ENCODE data around the gene TBXA2R. TPM values are rescaled to one million over a fixed set of nuclear protein-coding genes. Genes with fewer than 3 reads are reported as not detected.

TBXA2R gene
- total and polyA plus RNA-seq, 4 experiments from 2014 or later = 0.35 to 1.1 (median 0.67) TPM

DNA sequence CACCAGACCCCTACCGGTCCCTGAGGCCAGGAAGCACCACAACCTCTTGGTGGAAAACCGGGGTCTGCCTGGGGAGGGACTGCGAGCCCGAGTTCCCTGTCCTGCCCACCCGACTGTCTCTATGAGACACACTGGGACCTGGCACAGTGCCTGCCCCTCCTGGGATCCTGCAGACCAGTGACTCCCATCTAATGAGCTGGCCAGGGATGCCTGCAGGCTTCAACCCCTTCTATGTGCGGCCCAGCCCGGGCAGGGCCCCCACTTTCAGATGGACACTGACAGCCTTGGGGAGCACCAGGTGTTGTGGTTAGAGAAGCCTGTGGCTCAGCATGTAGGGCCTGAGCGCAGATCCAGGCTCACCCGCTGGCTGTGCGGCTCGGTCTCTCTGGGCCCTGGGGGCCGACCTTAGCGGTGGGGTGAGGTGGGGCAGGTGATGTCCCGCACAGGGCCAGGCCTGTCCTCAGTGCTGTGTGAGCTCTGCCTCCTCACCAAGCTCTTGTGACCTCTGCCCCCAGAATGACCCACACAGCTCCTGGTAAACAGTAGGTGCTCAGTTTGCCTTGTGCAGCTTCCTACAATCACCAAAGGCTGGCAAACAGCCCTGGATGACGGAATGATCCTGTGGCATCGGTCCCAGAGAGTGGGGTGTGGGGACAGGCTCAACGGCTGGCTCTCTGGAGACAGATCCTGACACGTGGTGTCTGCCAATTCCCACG is 37.8 kb upstream of the TBXA2R start:
- peaks cover 10% of the 10 kb centered on the region in 2 donors for H3K36me3 Mint-ChIP-seq

GRCh38 chr19:3643674-3644313 is 37.1 kb upstream of the TBXA2R start:
- ChIA-PET POLR2A (ENCODE audit: partially characterized antibody) (no interaction called here), CTCF (ENCODE audit: partially characterized antibody) (no interaction called here)
- DNase-seq = no peak
- no peaks in the 10 kb centered on the region for H3K4me1 Mint-ChIP-seq
- H3K27me3 Mint-ChIP-seq = no peaks in the 10 kb centered on the region
- no peaks in the 10 kb centered on the region for H3K9me3 Mint-ChIP-seq
- H3K4me3 ChIP-seq (ENCODE audit: low read length in 2 of 2) = no peak overlapping the region
- intact Hi-C loops (cut with micrococcal nuclease) = no loop called here
- H3K27me3 ChIP-seq (ENCODE audit: insufficient read depth, low read length) = no peaks in the 10 kb centered on the region
- H3K27ac ChIP-seq (ENCODE audit: low read depth, low read length) = no peak overlapping the region
- no peak overlapping the region for H3K4me3 Mint-ChIP-seq
- no peaks in the 10 kb centered on the region for H3K36me3 ChIP-seq (ENCODE audit: insufficient read depth, low read length)
- H3K9me3 ChIP-seq (ENCODE audit: control insufficient read depth in 1 of 2, low read length in 2 of 2) = no peaks in the 10 kb centered on the region
- H3K36me3 Mint-ChIP-seq = peaks cover 12 to 13% of the 10 kb centered on the region in 2 donors
- no peaks in the 10 kb centered on the region for H3K4me1 ChIP-seq (ENCODE audit: insufficient read depth, low read length)
- H3K27ac Mint-ChIP-seq = no peak overlapping the region

More for the DNA sequence above, 37.8 kb upstream of the TBXA2R start:
- Histone ChIP-seq H3K9me3 (ENCODE audit: control insufficient read depth in 1 of 2, low read length in 2 of 2) (no peaks in the 10 kb centered on the region), H3K4me1 (ENCODE audit: insufficient read depth, low read length) (no peaks in the 10 kb centered on the region), H3K27ac (ENCODE audit: low read depth, low read length) (no peak overlapping the region), H3K4me3 (ENCODE audit: low read length in 2 of 2) (no peak overlapping the region), H3K36me3 (ENCODE audit: insufficient read depth, low read length) (no peaks in the 10 kb centered on the region), H3K27me3 (ENCODE audit: insufficient read depth, low read length) (no peaks in the 10 kb centered on the region)
- H3K4me3 Mint-ChIP-seq = no peak overlapping the region
- POLR2A ChIA-PET (ENCODE audit: partially characterized antibody) = no interaction called here
- intact Hi-C loops (cut with micrococcal nuclease) = no loop called here
- CTCF ChIA-PET (ENCODE audit: partially characterized antibody) = no interaction called here
- no peaks in the 10 kb centered on the region for H3K9me3 Mint-ChIP-seq
- H3K27me3 Mint-ChIP-seq = no peaks in the 10 kb centered on the region
- no peak overlapping the region for H3K27ac Mint-ChIP-seq
- DNase-seq = no peak
- H3K4me1 Mint-ChIP-seq = no peaks in the 10 kb centered on the region

DNA sequence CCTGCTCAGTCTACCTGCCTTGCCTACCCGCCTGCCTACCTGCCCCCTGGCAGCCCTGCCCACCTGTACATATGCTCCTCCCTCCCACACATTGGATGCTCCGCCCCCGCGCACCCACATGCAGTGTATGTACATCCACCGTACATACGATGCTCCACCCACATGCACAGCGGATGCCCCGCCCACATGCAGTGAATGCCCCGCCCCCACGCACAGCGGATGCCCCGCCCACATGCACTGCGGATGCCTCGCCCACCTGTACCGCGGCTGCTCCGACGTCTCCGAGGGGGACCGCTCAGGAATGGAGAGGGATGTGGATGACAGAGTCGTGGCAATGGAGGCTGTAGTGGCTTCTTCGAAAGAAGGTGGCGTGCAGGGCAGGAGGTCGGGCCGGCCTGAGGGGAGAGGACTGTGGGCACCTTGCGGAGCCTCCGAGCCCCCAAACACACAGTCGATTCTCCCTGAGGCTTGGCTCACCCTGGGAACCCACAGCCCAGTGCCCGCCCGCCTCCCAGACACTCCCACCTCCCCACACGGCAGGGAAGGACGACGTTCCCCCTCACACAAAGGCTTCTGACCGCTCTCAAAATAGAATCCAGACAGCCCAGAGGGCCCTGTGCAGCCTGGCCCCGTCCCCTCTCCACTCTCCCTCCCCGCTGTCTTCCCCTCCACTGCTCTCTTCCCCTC is 36.5 kb upstream of the TBXA2R start:
- H3K4me3 ChIP-seq (ENCODE audit: low read length in 2 of 2) = no peak overlapping the region
- no peaks in the 10 kb centered on the region for H3K4me1 ChIP-seq (ENCODE audit: insufficient read depth, low read length)
- Mint-ChIP-seq H3K27me3 (no peaks in the 10 kb centered on the region), H3K4me1 (no peaks in the 10 kb centered on the region), H3K9me3 (no peaks in the 10 kb centered on the region), H3K4me3 (no peak overlapping the region), H3K36me3 (peaks cover 15% of the 10 kb centered on the region in 2 donors), H3K27ac (no peak overlapping the region)
- no peaks in the 10 kb centered on the region for H3K27me3 ChIP-seq (ENCODE audit: insufficient read depth, low read length)
- DNase-seq = no peak
- H3K36me3 ChIP-seq (ENCODE audit: insufficient read depth, low read length) = no peaks in the 10 kb centered on the region
- ChIA-PET CTCF (ENCODE audit: partially characterized antibody) (no interaction called here), POLR2A (ENCODE audit: partially characterized antibody) (no interaction called here)
- H3K9me3 ChIP-seq (ENCODE audit: control insufficient read depth in 1 of 2, low read length in 2 of 2) = no peaks in the 10 kb centered on the region
- intact Hi-C loops (cut with micrococcal nuclease) = no loop called here
- H3K27ac ChIP-seq (ENCODE audit: low read depth, low read length) = no peak overlapping the region

- H3K27ac Mint-ChIP-seq = no peak overlapping the region
- Histone ChIP-seq H3K36me3 (ENCODE audit: insufficient read depth, low read length) (no peaks in the 10 kb centered on the region), H3K27me3 (ENCODE audit: insufficient read depth, low read length) (no peaks in the 10 kb centered on the region), H3K9me3 (ENCODE audit: control insufficient read depth in 1 of 2, low read length in 2 of 2) (no peaks in the 10 kb centered on the region), H3K4me3 (ENCODE audit: low read length in 2 of 2) (no peak overlapping the region), H3K4me1 (ENCODE audit: insufficient read depth, low read length) (no peaks in the 10 kb centered on the region), H3K27ac (ENCODE audit: low read depth, low read length) (no peak overlapping the region)
- intact Hi-C loops (cut with micrococcal nuclease) = no loop called here
- no peaks in the 10 kb centered on the region for H3K4me1 Mint-ChIP-seq
- H3K27me3 Mint-ChIP-seq = no peaks in the 10 kb centered on the region
- DNase-seq = no peak
- H3K36me3 Mint-ChIP-seq = peaks cover 15% of the 10 kb centered on the region in 2 donors
- H3K9me3 Mint-ChIP-seq = no peaks in the 10 kb centered on the region
- ChIA-PET POLR2A (ENCODE audit: partially characterized antibody) (no interaction called here), CTCF (ENCODE audit: partially characterized antibody) (no interaction called here)
- no peak overlapping the region for H3K4me3 Mint-ChIP-seq
Measured at GRCh38 chr19:3642296-3642695, 35.6 kb upstream of the TBXA2R start.

DNA sequence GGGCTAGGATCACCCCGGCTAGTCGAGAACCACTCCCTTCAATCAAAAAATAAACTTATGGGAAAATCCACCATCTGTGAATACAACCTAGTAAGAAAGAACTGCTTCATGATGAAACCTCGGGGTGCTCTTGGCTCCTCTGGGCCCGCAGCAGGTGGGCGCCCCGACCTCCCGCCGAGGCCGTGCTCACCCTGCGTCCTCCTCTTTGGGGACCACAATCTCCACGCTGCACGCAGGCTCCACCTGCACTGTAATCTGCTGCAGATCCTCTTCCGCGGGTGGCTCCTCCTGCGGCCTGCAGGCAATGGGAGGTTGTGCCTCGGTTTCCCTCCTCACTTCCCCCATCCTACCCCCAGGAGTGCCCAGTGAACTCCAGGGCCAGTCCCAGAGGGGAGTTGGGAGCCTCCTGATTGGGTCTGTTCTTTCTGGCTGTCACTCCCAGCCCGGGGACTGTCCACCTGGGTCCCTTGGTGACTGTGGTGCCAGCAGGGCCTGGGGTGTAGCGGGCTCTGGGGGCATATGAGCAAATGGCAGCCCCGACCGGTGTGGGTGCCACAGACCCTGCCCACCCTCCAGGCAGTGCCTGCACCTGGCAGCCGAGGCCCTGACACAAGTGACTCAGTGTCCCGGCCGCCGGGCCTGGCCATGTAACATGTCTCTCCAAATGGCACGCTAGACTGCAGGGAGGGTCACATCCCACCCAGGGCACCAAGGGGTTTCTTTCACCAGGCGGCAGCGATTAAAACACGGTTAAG is 35.0 kb upstream of the TBXA2R start:
- no peak overlapping the region for H3K27ac Mint-ChIP-seq
- Histone ChIP-seq H3K4me3 (ENCODE audit: low read length in 2 of 2) (no peak overlapping the region), H3K4me1 (ENCODE audit: insufficient read depth, low read length) (no peaks in the 10 kb centered on the region), H3K36me3 (ENCODE audit: insufficient read depth, low read length) (no peaks in the 10 kb centered on the region), H3K9me3 (ENCODE audit: control insufficient read depth in 1 of 2, low read length in 2 of 2) (no peaks in the 10 kb centered on the region), H3K27ac (ENCODE audit: low read depth, low read length) (no peak overlapping the region), H3K27me3 (ENCODE audit: insufficient read depth, low read length) (no peaks in the 10 kb centered on the region)
- H3K36me3 Mint-ChIP-seq = peaks cover 15 to 16% of the 10 kb centered on the region in 2 donors
- CTCF ChIA-PET (ENCODE audit: partially characterized antibody) = no interaction called here
- H3K4me1 Mint-ChIP-seq = no peaks in the 10 kb centered on the region
- H3K4me3 Mint-ChIP-seq = no peak overlapping the region
- H3K27me3 Mint-ChIP-seq = no peaks in the 10 kb centered on the region
- intact Hi-C loops (cut with micrococcal nuclease) = no loop called here
- no peak for DNase-seq
- POLR2A ChIA-PET (ENCODE audit: partially characterized antibody) = no interaction called here
- H3K9me3 Mint-ChIP-seq = no peaks in the 10 kb centered on the region

- intact Hi-C loops (cut with micrococcal nuclease) = no loop called here
- CTCF ChIA-PET (ENCODE audit: partially characterized antibody) = no interaction called here
Measured at GRCh38 chr19:3639479-3639878, 32.8 kb upstream of the TBXA2R start.

More at GRCh38 chr19:3639479-3639878, 32.8 kb upstream of the TBXA2R start:
- peaks cover 14 to 19% of the 10 kb centered on the region in 2 donors for H3K36me3 Mint-ChIP-seq
- Histone ChIP-seq H3K4me3 (ENCODE audit: low read length in 2 of 2) (no peak overlapping the region), H3K27ac (ENCODE audit: low read depth, low read length) (no peak overlapping the region), H3K27me3 (ENCODE audit: insufficient read depth, low read length) (no peaks in the 10 kb centered on the region), H3K9me3 (ENCODE audit: control insufficient read depth in 1 of 2, low read length in 2 of 2) (no peaks in the 10 kb centered on the region), H3K36me3 (ENCODE audit: insufficient read depth, low read length) (no peaks in the 10 kb centered on the region), H3K4me1 (ENCODE audit: insufficient read depth, low read length) (no peaks in the 10 kb centered on the region)
- no peaks in the 10 kb centered on the region for H3K27me3 Mint-ChIP-seq
- no peak for DNase-seq
- no peaks in the 10 kb centered on the region for H3K9me3 Mint-ChIP-seq
- POLR2A ChIA-PET (ENCODE audit: partially characterized antibody) = no interaction called here
- no peak overlapping the region for H3K4me3 Mint-ChIP-seq
- peak overlapping the region in 2 of 7 donors; percentile 15 to 66 for H3K27ac Mint-ChIP-seq
- no peaks in the 10 kb centered on the region for H3K4me1 Mint-ChIP-seq
